ENCODE results near the gene AGAP1. TPM values are rescaled to one million over a fixed set of nuclear protein-coding genes. Genes with fewer than 3 reads are reported as not detected.
A peak's percentile ranks its signal among the peaks of the same experiment; 100 is the strongest.

AGAP1 gene
- total and polyA plus RNA-seq, 8 donors = 5.0 to 27.6 (median 17.4) TPM

DNA sequence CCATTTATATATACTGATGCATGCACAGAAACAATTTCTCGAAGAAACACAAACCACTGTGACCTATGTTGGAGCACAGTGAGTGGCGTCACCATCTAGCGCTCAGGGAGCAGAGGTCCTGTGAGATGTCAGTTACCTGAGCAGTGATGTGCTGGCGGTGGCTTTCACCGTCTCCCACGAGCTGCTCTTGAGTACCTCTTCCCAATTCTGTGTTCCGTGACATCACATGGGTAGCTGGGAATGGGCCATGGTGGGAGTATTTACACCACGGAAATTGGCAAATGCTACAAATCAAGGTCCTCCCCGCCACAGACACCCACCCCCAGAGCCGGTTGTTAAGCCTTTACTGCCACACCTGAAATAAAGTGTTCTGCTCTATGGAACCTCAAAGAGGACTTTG lies 650.0 kb downstream of the AGAP1 start:
- no peaks in the 10 kb centered on the region for H3K36me3 ChIP-seq
- H3K9me3 ChIP-seq = no peaks in the 10 kb centered on the region
- 83 to 88% methylated on average over 10 of the region's 10 CpGs for WGBS, 2 donors
- TF ChIP-seq, protein P1, sequence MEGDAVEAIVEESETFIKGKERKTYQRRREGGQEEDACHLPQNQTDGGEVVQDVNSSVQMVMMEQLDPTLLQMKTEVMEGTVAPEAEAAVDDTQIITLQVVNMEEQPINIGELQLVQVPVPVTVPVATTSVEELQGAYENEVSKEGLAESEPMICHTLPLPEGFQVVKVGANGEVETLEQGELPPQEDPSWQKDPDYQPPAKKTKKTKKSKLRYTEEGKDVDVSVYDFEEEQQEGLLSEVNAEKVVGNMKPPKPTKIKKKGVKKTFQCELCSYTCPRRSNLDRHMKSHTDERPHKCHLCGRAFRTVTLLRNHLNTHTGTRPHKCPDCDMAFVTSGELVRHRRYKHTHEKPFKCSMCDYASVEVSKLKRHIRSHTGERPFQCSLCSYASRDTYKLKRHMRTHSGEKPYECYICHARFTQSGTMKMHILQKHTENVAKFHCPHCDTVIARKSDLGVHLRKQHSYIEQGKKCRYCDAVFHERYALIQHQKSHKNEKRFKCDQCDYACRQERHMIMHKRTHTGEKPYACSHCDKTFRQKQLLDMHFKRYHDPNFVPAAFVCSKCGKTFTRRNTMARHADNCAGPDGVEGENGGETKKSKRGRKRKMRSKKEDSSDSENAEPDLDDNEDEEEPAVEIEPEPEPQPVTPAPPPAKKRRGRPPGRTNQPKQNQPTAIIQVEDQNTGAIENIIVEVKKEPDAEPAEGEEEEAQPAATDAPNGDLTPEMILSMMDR (IDR thresholded peaks at IDR 0.05) = no peak
- DNase-seq (peak in 1 of 6 donors; percentile 30), FAIRE-seq (no peak), ATAC-seq (no peak)
- no peaks in the 10 kb centered on the region for H3K4me1 ChIP-seq
- no peaks in the 10 kb centered on the region for H3K27me3 ChIP-seq
- H3K27ac ChIP-seq = no peak overlapping the region
- intact Hi-C loops (cut with DNase I) = no loop called here
- no peak overlapping the region for H3K4me3 ChIP-seq

- Histone ChIP-seq H3K27ac (no peak overlapping the region), H3K4me3 (no peak overlapping the region), H3K4me1 (no peaks in the 10 kb centered on the region), H3K36me3 (no peaks in the 10 kb centered on the region), H3K27me3 (no peaks in the 10 kb centered on the region), H3K9me3 (no peaks in the 10 kb centered on the region)
- no peak for FAIRE-seq
- peak in 1 of 6 donors; percentile 15 for DNase-seq
- no peak for ATAC-seq
- intact Hi-C loops (cut with DNase I) = no loop called here
- TF ChIP-seq, protein P1 (IDR thresholded peaks at IDR 0.05) = no peak
- 90 to 94% methylated on average over 7 of the region's 7 CpGs for WGBS, 2 donors
These were observed 652.6 kb downstream of the AGAP1 start for GRCh38 chr2:236146436-236146835.

GRCh38 chr2:236155406-236155805 lies 661.6 kb downstream of the AGAP1 start:
- DNase-seq = no peak
- WGBS, 2 donors = 64 to 79% methylated on average over 3 of the region's 3 CpGs
- no peak overlapping the region for H3K27ac ChIP-seq
- TF ChIP-seq, protein P1 (IDR thresholded peaks at IDR 0.05) = no peak
- ATAC-seq = no peak
- intact Hi-C loops (cut with DNase I) = no loop called here
- H3K4me1 ChIP-seq = no peaks in the 10 kb centered on the region
- no peak overlapping the region for H3K4me3 ChIP-seq
- H3K9me3 ChIP-seq = peaks cover 0 to 3% (median 0%) of the 10 kb centered on the region in 4 donors
- no peaks in the 10 kb centered on the region for H3K27me3 ChIP-seq
- H3K36me3 ChIP-seq = no peaks in the 10 kb centered on the region
- FAIRE-seq = no peak

- Histone ChIP-seq H3K27ac (no peak overlapping the region), H3K4me1 (no peaks in the 10 kb centered on the region), H3K4me3 (no peak overlapping the region), H3K9me3 (peaks cover 0 to 3% (median 0%) of the 10 kb centered on the region in 4 donors), H3K36me3 (no peaks in the 10 kb centered on the region), H3K27me3 (no peaks in the 10 kb centered on the region)
- ATAC-seq (no peak), FAIRE-seq (no peak), DNase-seq (no peak)
- TF ChIP-seq, protein P1 (IDR thresholded peaks at IDR 0.05) = no peak
- WGBS, 2 donors = 77 to 86% methylated on average over 16 of the region's 16 CpGs
- intact Hi-C loops (cut with DNase I) = no loop called here
These were observed 662.4 kb downstream of the AGAP1 start for GRCh38 chr2:236156095-236156859.

DNA sequence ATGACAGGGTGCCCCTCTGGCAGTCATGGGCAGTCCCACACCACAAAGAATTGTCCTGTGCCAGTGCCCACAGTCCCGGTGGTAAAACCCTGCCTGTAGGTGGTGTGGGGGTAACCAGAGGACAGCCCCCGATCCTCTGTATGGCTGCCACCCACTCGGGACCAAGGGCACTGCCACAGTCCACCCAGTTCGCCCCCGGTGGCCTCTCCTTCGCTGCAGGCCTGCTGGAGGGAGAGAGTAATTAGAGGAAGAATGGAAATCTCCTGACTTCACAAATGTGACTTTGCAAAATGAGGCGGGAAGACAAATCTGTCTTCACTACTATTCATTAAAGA lies 663.0 kb downstream of the AGAP1 start:
- 67 to 77% methylated on average over 7 of the region's 7 CpGs for WGBS, 2 donors
- Histone ChIP-seq H3K27ac (no peak overlapping the region), H3K27me3 (no peaks in the 10 kb centered on the region), H3K36me3 (no peaks in the 10 kb centered on the region), H3K4me3 (no peak overlapping the region), H3K9me3 (peaks cover 0 to 3% (median 0%) of the 10 kb centered on the region in 4 donors), H3K4me1 (no peaks in the 10 kb centered on the region)
- DNase-seq (no peak), ATAC-seq (no peak), FAIRE-seq (no peak)
- TF ChIP-seq, protein P1 (IDR thresholded peaks at IDR 0.05) = no peak
- intact Hi-C loops (cut with DNase I) = no loop called here
